Calu3 (cell line): ENCODE results near the gene CACNG3. TPM values are rescaled to one million over a fixed set of nuclear protein-coding genes. Genes with fewer than 3 reads are reported as not detected.
"Not testable (repeated sequence)": the region's sequence is repeated elsewhere in the genome, so short reads cannot be mapped to it uniquely, and the experiment has no call there.

ENCODE experiments used
- BruUV-seq: library from RNA; stranded (reverse); fragments of 400-500 nt; replicated peaks from 2 replicates; lab custom pipeline; 2021; lab: Mats Ljungman, UMichigan
- CTCF ChIA-PET: fragments of 300-600 bp; sonication (Branson Sonifier 250); formaldehyde crosslinking; loops from one replicate; lab custom pipeline; 2022; ENCODE audit warnings: antibody characterized with exemption; lab: Charles Lee
- DNase-seq: peaks from one replicate; pipeline ENCODE4 v3.0.0; 2022
- H3K27ac Mint-ChIP-seq: one replicate; pipeline ENCODE4 v1.8.0; 2022; ENCODE audit warnings: mixed read lengths; ENCODE audit not compliant: unreplicated experiment
- H3K27me3 Mint-ChIP-seq: one replicate; pipeline ENCODE4 v1.8.0; 2022; ENCODE audit warnings: mixed read lengths; ENCODE audit not compliant: unreplicated experiment
- H3K36me3 Mint-ChIP-seq: one replicate; pipeline ENCODE4 v1.8.0; 2022; ENCODE audit warnings: mild to moderate bottlenecking, moderate library complexity, mixed read lengths; ENCODE audit not compliant: insufficient read depth, unreplicated experiment
- H3K4me1 Mint-ChIP-seq: one replicate; pipeline ENCODE4 v1.8.0; 2022; ENCODE audit warnings: mild to moderate bottlenecking, low read depth, mixed read lengths; ENCODE audit not compliant: unreplicated experiment
- H3K4me3 Mint-ChIP-seq: one replicate; pipeline ENCODE4 v1.8.0; 2022; ENCODE audit warnings: mild to moderate bottlenecking, low read depth, moderate library complexity, mixed read lengths; ENCODE audit not compliant: unreplicated experiment
- H3K9me3 Mint-ChIP-seq: one replicate; pipeline ENCODE4 v1.8.0; 2022; ENCODE audit warnings: low read depth, mixed read lengths; ENCODE audit not compliant: unreplicated experiment
- intact Hi-C: fragments of 100-400 bp; cut with micrococcal nuclease; formaldehyde crosslinking; loops from one replicate; pipeline ENCODE4 v1.10.0; 2022; ENCODE audit not compliant: unreplicated experiment
- total RNA-seq: library from RNA; stranded (reverse); gene quantifications from 2 replicates; pipeline ENCODE4 v1.2.3, GENCODE V29; 2022
- TF ChIP-seq, protein P1 (sequence below): fragments of 200-600 bp; IDR thresholded peaks from one replicate; pipeline ENCODE4 v1.8.0; 2022; ENCODE audit warnings: antibody characterized with exemption; ENCODE audit not compliant: unreplicated experiment

The CACNG3 gene
- total RNA-seq, 1 experiment from 2014 or later, result not detected

DNA sequence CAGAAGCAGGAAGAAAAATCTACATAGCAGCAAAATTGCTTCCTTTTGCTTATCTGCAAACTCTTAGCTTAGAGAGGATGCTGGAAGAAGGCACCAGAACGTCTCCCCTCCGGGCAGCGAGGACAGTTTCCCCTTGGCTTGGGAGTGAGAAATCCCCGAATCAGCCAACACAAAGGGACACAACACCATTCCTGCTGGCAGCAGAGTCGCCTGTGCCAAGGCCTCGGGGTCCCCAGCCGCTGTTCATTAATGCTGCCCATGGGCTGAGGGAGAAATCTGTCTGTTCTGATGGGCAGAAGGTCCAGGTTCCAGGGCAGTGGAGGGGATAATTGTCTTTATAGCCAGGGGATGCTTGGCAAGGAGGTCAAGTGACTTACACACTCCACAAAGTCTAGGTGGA, 38.0 kb downstream of the CACNG3 start:
- no peak overlapping the region for H3K4me3 Mint-ChIP-seq
- CTCF ChIA-PET, result interaction anchor here (0.9 kb wide), 1 partner anchor 223 kb away, joined by 3 read pairs; no protein-coding TSS in a partner anchor
- intact Hi-C loops, result no loop called here
- H3K9me3 Mint-ChIP-seq, result no peaks in the 10 kb centered on the region
- H3K36me3 Mint-ChIP-seq, result no peaks in the 10 kb centered on the region
- no TSS peak for BruUV-seq
- TF ChIP-seq, protein P1, sequence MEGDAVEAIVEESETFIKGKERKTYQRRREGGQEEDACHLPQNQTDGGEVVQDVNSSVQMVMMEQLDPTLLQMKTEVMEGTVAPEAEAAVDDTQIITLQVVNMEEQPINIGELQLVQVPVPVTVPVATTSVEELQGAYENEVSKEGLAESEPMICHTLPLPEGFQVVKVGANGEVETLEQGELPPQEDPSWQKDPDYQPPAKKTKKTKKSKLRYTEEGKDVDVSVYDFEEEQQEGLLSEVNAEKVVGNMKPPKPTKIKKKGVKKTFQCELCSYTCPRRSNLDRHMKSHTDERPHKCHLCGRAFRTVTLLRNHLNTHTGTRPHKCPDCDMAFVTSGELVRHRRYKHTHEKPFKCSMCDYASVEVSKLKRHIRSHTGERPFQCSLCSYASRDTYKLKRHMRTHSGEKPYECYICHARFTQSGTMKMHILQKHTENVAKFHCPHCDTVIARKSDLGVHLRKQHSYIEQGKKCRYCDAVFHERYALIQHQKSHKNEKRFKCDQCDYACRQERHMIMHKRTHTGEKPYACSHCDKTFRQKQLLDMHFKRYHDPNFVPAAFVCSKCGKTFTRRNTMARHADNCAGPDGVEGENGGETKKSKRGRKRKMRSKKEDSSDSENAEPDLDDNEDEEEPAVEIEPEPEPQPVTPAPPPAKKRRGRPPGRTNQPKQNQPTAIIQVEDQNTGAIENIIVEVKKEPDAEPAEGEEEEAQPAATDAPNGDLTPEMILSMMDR, result no peak
- peaks cover 74% of the 10 kb centered on the region for H3K27me3 Mint-ChIP-seq
- no peak overlapping the region for H3K27ac Mint-ChIP-seq
- H3K4me1 Mint-ChIP-seq, result no peaks in the 10 kb centered on the region
- no peak for DNase-seq

DNA sequence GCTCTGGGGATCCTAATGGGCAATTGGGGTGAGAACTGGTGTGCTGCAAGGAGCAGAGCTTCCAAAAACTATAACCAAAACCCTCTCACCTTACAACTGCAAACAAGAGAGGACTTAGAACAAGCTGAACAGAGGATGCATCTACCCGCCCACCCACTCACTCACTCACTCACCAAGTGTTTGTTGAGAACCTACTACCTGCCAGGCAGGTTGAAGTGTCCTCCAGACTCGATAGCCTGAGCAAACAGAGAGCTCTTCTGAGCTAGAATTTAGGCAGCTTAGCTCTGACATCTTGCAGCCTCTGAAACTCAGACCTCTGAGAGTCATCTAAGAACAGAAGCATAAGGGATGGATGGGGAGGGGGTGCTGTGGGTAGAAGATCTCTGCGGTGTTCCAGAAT, 41.2 kb downstream of the CACNG3 start:
- no peak for DNase-seq
- Mint-ChIP-seq H3K27me3 (peaks cover 71% of the 10 kb centered on the region), H3K4me3 (no peak overlapping the region), H3K4me1 (no peaks in the 10 kb centered on the region), H3K9me3 (no peaks in the 10 kb centered on the region), H3K36me3 (no peaks in the 10 kb centered on the region), H3K27ac (no peak overlapping the region)
- CTCF ChIA-PET, result interaction anchor here (0.5 to 0.7 kb wide), 3 partner anchors 13 to 599 kb away, joined by 3 to 5 read pairs (median 5); no protein-coding TSS in a partner anchor
- TF ChIP-seq, protein P1, result no peak
- no TSS peak for BruUV-seq
- intact Hi-C loops, result no loop called here

DNA sequence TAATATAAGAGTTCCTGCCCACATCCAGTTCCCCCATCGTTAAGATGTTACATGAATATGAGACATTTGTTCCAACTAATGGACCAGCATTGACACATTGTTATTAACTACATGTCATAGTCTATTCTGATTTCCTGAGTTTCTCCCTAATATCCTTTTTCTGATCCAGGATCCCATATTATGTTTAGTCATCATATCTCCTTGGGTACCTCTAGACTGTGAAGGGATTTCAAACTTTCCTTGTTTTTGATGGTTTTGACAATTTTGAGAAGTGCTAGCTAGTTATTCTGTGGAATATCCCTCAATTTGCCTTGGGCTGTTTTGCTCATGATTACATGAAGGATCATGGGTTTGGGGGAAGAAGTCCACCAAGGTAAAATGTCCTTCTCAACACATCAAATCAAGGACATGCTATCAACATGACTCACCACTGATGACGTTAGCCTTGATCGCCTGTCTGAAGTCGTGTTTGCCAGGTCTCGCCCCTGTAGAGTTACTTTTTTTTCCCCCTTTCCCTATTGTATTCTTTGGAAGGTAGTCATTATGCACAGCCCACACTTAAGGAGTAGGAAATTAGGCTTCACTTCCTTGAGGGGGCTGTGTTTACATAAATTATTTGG, 42.5 kb downstream of the CACNG3 start:
- no peaks in the 10 kb centered on the region for H3K4me1 Mint-ChIP-seq
- intact Hi-C loops, result no loop called here
- no peak overlapping the region for H3K4me3 Mint-ChIP-seq
- peaks cover 71% of the 10 kb centered on the region for H3K27me3 Mint-ChIP-seq
- CTCF ChIA-PET, result no interaction called here
- DNase-seq, result no peak
- H3K36me3 Mint-ChIP-seq, result no peaks in the 10 kb centered on the region
- no peak overlapping the region for H3K27ac Mint-ChIP-seq
- TF ChIP-seq, protein P1, result no peak
- H3K9me3 Mint-ChIP-seq, result no peaks in the 10 kb centered on the region
- BruUV-seq, result no TSS peak

DNA sequence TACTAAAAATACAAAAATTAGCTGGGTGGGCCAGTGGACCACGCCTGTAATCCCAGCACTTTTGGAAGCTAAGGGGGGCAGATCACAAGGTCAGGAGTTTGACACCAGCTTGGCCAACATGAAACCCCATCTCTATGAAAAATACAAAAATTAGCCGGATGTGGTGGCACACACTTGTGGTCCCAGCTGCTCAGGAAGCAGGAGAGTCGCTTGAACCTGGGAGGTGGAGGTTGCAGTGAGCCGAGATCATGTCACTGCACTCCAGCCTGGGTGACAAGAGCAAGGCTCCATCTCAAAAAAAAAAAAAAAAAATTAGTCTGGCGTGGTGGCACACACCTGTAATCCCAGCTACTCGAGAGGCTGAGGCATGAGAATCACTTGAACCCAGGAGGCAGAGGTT, 44.6 kb downstream of the CACNG3 start:
- H3K36me3 Mint-ChIP-seq, intact Hi-C loops, DNase-seq, H3K4me1 Mint-ChIP-seq, H3K9me3 Mint-ChIP-seq, H3K4me3 Mint-ChIP-seq, H3K27ac Mint-ChIP-seq, BruUV-seq: not testable (repeated sequence)
- peaks cover 65% of the 10 kb centered on the region for H3K27me3 Mint-ChIP-seq
- CTCF ChIA-PET, result interaction anchor here (0.7 kb wide), 1 partner anchor 795 kb away, joined by 3 read pairs; no protein-coding TSS in a partner anchor

DNA sequence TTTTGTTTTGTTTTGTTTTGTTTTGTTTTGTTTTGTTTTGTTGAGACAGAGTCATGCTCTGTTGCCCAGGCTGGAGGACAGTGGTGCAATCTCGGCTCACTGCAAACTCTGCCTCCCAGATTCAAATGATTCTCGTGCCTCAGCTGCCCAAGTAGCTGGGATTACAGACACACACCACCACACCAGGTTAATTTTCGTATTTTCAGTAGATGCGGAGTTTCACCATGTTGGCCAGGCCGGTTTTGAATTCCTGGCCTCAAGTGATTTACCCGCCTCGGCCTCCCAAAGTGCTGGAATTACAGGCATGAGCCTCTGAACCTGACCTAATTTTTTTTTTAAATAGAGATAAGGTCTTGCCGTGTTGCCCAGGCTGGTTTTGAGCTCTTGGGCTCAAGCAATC, 46.5 kb downstream of the CACNG3 start:
- no TSS peak for BruUV-seq
- TF ChIP-seq, protein P1, result no peak
- intact Hi-C loops, result no loop called here
- Mint-ChIP-seq H3K27me3 (peaks cover 72% of the 10 kb centered on the region), H3K27ac (no peak overlapping the region), H3K4me1 (no peaks in the 10 kb centered on the region), H3K36me3 (no peaks in the 10 kb centered on the region), H3K4me3 (no peak overlapping the region), H3K9me3 (no peaks in the 10 kb centered on the region)
- no peak for DNase-seq
- CTCF ChIA-PET, result interaction anchor here (1.1 kb wide), 1 partner anchor 10 kb away, joined by 3 read pairs; no protein-coding TSS in a partner anchor
